K562 (cell line): Measurements from ENCODE around the gene SNX9. TPM values are rescaled to one million over a fixed set of nuclear protein-coding genes. Genes with fewer than 3 reads are reported as not detected.

Source experiments
- ARID4B ChIP-seq: sonication (generic); formaldehyde crosslinking; IDR thresholded peaks from 2 replicates; pipeline ENCODE4 v1.8.0; 2022; ENCODE audit warnings: mild to moderate bottlenecking, missing genetic modification reagents
- CEBPZ ChIP-seq: fragments of 150-350 bp; IDR thresholded peaks from 2 replicates; pipeline ENCODE4 v1.6.1; 2014; ENCODE audit warnings: low read depth, mild to moderate bottlenecking, low read length, borderline replicate concordance
- CREB5 ChIP-seq: fragments of 250-450 bp; sonication (Bioruptor Pico); IDR thresholded peaks from 2 replicates; pipeline ENCODE4 v1.5.0; 2020; ENCODE audit warnings: mild to moderate bottlenecking
- FOXM1 ChIP-seq, 2 experiments: fragments of 450-650 bp in 1 of 2; sonication (generic) in 1 of 2; formaldehyde crosslinking in 1 of 2; IDR thresholded peaks; 2 replicates each; pipeline versions ENCODE4 v1.6.1 to v1.9.0; 2017 to 2022; ENCODE audit warnings: low read depth in 2 of 2, mild to moderate bottlenecking in 2 of 2, missing genetic modification reagents in 1 of 2, moderate library complexity in 1 of 2
- GATAD2B ChIP-seq: fragments of 450-650 bp; IDR thresholded peaks from 2 replicates; pipeline ENCODE4 v1.6.1; 2017; ENCODE audit warnings: mild to moderate bottlenecking, borderline replicate concordance
- HCFC1 ChIP-seq: IDR thresholded peaks from 2 replicates; pipeline ENCODE4 v1.6.1; 2012; ENCODE audit warnings: low read depth, low read length, improper control_type of control experiment
- IFI16 ChIP-seq: fragments of 250-450 bp; sonication (Bioruptor Pico); IDR thresholded peaks from 2 replicates; pipeline ENCODE4 v2.1.2; 2022; ENCODE audit warnings: mild to moderate bottlenecking, inconsistent platforms
- MYBL2 ChIP-seq, 2 experiments: fragments of 450-650 bp in 1 of 2; sonication (generic) in 1 of 2; formaldehyde crosslinking in 1 of 2; IDR thresholded peaks; 2 replicates each; pipeline versions ENCODE4 v1.6.1 to v1.8.1; 2017 to 2022; ENCODE audit warnings: borderline replicate concordance in 1 of 2, inconsistent platforms in 1 of 2, low read depth in 1 of 2, mild to moderate bottlenecking in 1 of 2, missing genetic modification reagents in 1 of 2, moderate library complexity in 1 of 2
- NR2C2 ChIP-seq, 2 experiments: fragments of 200-800 bp in 1 of 2; sonication (Bioruptor generic) in 1 of 2; sonication (generic) in 1 of 2; formaldehyde crosslinking in 1 of 2; IDR thresholded peaks; 2 replicates each; pipeline versions ENCODE4 v1.6.1 to v1.8.0; 2016 to 2022; ENCODE audit warnings: mild to moderate bottlenecking in 1 of 2, missing compliant biosample characterization in 1 of 2, missing genetic modification characterization in 1 of 2, missing genetic modification reagents in 1 of 2
- RNF219 ChIP-seq: fragments of 250-450 bp; sonication (Bioruptor Pico); IDR thresholded peaks from 2 replicates; pipeline ENCODE4 v1.5.0; 2022; ENCODE audit warnings: mild to moderate bottlenecking
- ZNF644 ChIP-seq: fragments of 200-800 bp; sonication (Bioruptor generic); IDR thresholded peaks from 2 replicates; pipeline ENCODE4 v1.6.1; 2016; ENCODE audit warnings: low read depth, missing genetic modification characterization, missing compliant biosample characterization
- polyA plus RNA-seq, 8 experiments: library from polyadenylated mRNA; depleted of rRNA in 4 of 8; stranded (reverse) in 5 of 8; unstranded in 3 of 8; fragments of >200 nt; fragmentation: Nextera tagmentation in 2 of 8; fragmentation: Illumina TruSeq in 1 of 8; extraction: Ambion mirVana in 2 of 8; extraction: Trizol in 1 of 8; gene quantifications; 2 replicates each; pipeline versions ENCODE4 v1.2.1 to v1.2.3, GENCODE V29; 2011 to 2014; ENCODE audit warnings: inconsistent platforms in 1 of 8, missing spikeins in 1 of 8
- total RNA-seq, 7 experiments: library from RNA; depleted of rRNA in 6 of 7; stranded (reverse); fragments of >200 nt in 6 of 7; fragmentation: Illumina TruSeq in 2 of 7; extraction: Trizol in 2 of 7; gene quantifications; 2 replicates each; pipeline versions ENCODE4 v1.2.1 to v1.2.3, GENCODE V29; 2011 to 2021; ENCODE audit warnings: low replicate concordance in 1 of 7

SNX9 gene
- total and polyA plus RNA-seq, 9 of the 15 experiments (the other 6 are each of a cell fraction or from before 2014, with no cell fraction given): 6.0 to 81.7 (median 57.1) TPM

GRCh38 chr6:157823528-157824370 is 703 bp downstream of the SNX9 start (continued):
- TF ChIP-seq CEBPZ (no peak), ZNF644 (tag) (no peak), GATAD2B (peak; percentile 40; the same call in 1 of the 2 replicates), RNF219 (CRISPR knock-in tag) (no peak), FOXM1 (IDR thresholded peaks at IDR 0.05; ENCODE audit: low read depth) (peak; percentile 52), FOXM1 (CRISPR knock-in tag; IDR thresholded peaks at IDR 0.05; ENCODE audit: low read depth) (no peak), HCFC1 (no peak), IFI16 (CRISPR knock-in tag) (no peak), MYBL2 (IDR thresholded peaks at IDR 0.05; ENCODE audit: low read depth) (peak; percentile 62; the same call in 1 of the 2 replicates), MYBL2 (CRISPR knock-in tag; IDR thresholded peaks at IDR 0.05; ENCODE audit: borderline replicate concordance) (no peak), CREB5 (CRISPR knock-in tag) (no peak), NR2C2 (CRISPR knock-in tag; IDR thresholded peaks at IDR 0.05) (no peak), NR2C2 (tag; IDR thresholded peaks at IDR 0.05) (peak; percentile 72), ARID4B (CRISPR knock-in tag) (peak; percentile 78)
